Right lobe of liver (tissue), 4 donors: Measurements from ENCODE around the gene OPRPN.

Experiments
- CTCF ChIP-seq, 4 donors: fragments of 200-600 bp in 3 of 4; fragments of 450-650 bp in 1 of 4; IDR thresholded peaks; one replicate each; pipeline versions ENCODE4 v1.5.1 to v1.8.0; 2016 to 2022; ENCODE audit warnings: antibody characterized with exemption in 4 of 4, mild to moderate bottlenecking in 2 of 4
- POLR2A ChIP-seq: fragments of 450-650 bp; IDR thresholded peaks from one replicate; pipeline ENCODE4 v1.6.1; 2017; ENCODE audit warnings: antibody characterized with exemption, mild to moderate bottlenecking
- donor health status: DM: no; HTN: no; CAD: no.
- donor health status: DM: no; HTN: no; CAD: no.
- donor health status: DM: no; HTN: yes; CAD: no.

DNA sequence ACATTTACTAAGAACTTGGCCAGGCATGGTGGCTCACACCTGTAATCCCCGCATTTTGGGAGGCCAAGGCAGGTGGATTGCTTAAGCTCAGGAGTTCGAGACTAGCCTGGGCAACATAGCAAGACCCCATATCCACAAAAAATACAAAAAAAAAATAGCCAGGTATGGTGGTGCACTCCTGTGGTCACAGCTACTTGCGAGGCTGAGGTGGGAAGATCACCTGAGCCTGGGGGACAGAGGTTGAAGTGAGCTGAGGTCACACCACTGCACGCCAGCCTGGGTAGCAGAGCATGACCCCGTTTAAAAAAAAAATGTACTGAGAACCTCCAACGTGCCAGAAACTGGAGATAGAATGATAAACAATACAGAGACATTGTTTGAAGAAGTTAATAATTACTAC, 8.0 kb downstream of the OPRPN start:
- no peak for TF ChIP-seq CTCF (IDR thresholded peaks at IDR 0.05)
- no peak for TF ChIP-seq POLR2A
